Measurements from ENCODE around the gene DCDC2C.

DCDC2C gene

DNA sequence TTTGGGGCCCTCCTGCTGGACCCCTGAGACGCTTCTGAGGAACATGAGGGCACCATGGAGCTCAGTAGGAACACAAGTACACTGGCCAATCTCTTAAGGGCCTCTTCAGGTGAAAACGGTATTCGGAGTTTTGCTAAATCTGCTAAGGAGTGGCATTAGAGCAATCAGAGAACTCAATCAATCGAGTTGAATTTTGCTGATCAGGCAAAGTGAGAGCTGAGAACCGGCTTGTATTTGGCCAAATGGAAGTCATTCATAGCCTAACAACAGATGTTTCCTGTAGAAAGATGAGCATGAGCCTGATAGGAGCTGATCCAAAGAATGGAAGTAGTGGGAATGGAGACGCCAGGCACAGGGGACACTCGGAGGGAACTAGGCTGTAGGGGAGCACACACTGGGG lies 133.7 kb downstream of the DCDC2C start:
- Histone ChIP-seq H3K9ac (ENCODE audit: low read depth, low read length, poor library complexity, severe bottlenecking) (no peak overlapping the region), H3F3A (ENCODE audit: low read depth) (no peaks in the 10 kb centered on the region), H3K4me2 (ENCODE audit: low read depth, low read length, poor library complexity, severe bottlenecking) (no peak overlapping the region), H4K20me1 (ENCODE audit: insufficient read depth, low read length, poor library complexity, severe bottlenecking) (no peaks in the 10 kb centered on the region), H2AFZ (ENCODE audit: low read length) (no peak overlapping the region), H3K4me1 (ENCODE audit: insufficient read depth, low read length, poor library complexity, severe bottlenecking) (no peaks in the 10 kb centered on the region), H3K9me3 (ENCODE audit: insufficient read depth, low read depth, low read length) (no peaks in the 10 kb centered on the region), H3K9me2 (replicated peaks; ENCODE audit: low read depth, low read length) (no peaks in the 10 kb centered on the region), H3K79me2 (ENCODE audit: insufficient read depth, low read length) (no peaks in the 10 kb centered on the region), H3K4me3 (ENCODE audit: low read length, poor library complexity, severe bottlenecking) (no peak overlapping the region), H3K27me3 (ENCODE audit: insufficient read depth, low read length, poor library complexity, severe bottlenecking) (no peaks in the 10 kb centered on the region), H3K36me3 (ENCODE audit: insufficient read depth, low read length) (no peaks in the 10 kb centered on the region)
- no peak for TF ChIP-seq EZH2phosphoT487 (IDR thresholded peaks at IDR 0.05; ENCODE audit: borderline replicate concordance)
- TF ChIP-seq, protein P1, sequence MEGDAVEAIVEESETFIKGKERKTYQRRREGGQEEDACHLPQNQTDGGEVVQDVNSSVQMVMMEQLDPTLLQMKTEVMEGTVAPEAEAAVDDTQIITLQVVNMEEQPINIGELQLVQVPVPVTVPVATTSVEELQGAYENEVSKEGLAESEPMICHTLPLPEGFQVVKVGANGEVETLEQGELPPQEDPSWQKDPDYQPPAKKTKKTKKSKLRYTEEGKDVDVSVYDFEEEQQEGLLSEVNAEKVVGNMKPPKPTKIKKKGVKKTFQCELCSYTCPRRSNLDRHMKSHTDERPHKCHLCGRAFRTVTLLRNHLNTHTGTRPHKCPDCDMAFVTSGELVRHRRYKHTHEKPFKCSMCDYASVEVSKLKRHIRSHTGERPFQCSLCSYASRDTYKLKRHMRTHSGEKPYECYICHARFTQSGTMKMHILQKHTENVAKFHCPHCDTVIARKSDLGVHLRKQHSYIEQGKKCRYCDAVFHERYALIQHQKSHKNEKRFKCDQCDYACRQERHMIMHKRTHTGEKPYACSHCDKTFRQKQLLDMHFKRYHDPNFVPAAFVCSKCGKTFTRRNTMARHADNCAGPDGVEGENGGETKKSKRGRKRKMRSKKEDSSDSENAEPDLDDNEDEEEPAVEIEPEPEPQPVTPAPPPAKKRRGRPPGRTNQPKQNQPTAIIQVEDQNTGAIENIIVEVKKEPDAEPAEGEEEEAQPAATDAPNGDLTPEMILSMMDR (conservative IDR thresholded peaks at IDR 0.05; ENCODE audit: low read length), result no peak

DNA sequence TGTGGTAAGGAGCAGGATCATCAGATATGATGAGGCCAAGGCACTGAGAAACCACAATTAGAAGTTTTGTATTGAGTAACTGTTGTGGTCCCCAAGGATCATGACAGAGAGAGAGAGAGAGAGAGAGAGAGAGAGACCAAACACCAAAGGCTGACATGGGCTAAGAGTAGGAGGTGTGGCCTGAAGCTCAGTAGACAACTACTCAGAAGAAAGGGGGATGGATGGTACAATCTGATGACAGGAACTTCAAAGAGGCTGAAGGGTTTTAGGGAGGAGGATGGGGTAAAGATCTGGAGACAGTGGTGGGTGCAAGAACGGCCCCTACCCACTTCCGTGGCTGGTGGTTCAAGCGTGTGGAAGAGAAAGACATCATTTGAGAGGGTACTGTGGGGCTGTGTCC lies 135.0 kb downstream of the DCDC2C start:
- no peaks in the 10 kb centered on the region for H3K4me1 ChIP-seq (ENCODE audit: insufficient read depth, low read length, poor library complexity, severe bottlenecking)
- H3K36me3 ChIP-seq (ENCODE audit: insufficient read depth, low read length), result no peaks in the 10 kb centered on the region
- H2AFZ ChIP-seq (ENCODE audit: low read length), result no peak overlapping the region
- no peaks in the 10 kb centered on the region for H3F3A ChIP-seq (ENCODE audit: low read depth)
- no peaks in the 10 kb centered on the region for H4K20me1 ChIP-seq (ENCODE audit: insufficient read depth, low read length, poor library complexity, severe bottlenecking)
- no peak overlapping the region for H3K9ac ChIP-seq (ENCODE audit: low read depth, low read length, poor library complexity, severe bottlenecking)
- no peak overlapping the region for H3K4me2 ChIP-seq (ENCODE audit: low read depth, low read length, poor library complexity, severe bottlenecking)
- H3K4me3 ChIP-seq (ENCODE audit: low read length, poor library complexity, severe bottlenecking), result no peak overlapping the region
- H3K79me2 ChIP-seq (ENCODE audit: insufficient read depth, low read length), result no peaks in the 10 kb centered on the region
- no peaks in the 10 kb centered on the region for H3K9me2 ChIP-seq (replicated peaks; ENCODE audit: low read depth, low read length)
- no peak for TF ChIP-seq EZH2phosphoT487 (IDR thresholded peaks at IDR 0.05; ENCODE audit: borderline replicate concordance)
- TF ChIP-seq, protein P1 (conservative IDR thresholded peaks at IDR 0.05; ENCODE audit: low read length), result no peak
- H3K9me3 ChIP-seq (ENCODE audit: insufficient read depth, low read depth, low read length), result no peaks in the 10 kb centered on the region
- no peaks in the 10 kb centered on the region for H3K27me3 ChIP-seq (ENCODE audit: insufficient read depth, low read length, poor library complexity, severe bottlenecking)

- H3K9me2 ChIP-seq (replicated peaks; ENCODE audit: low read depth, low read length), result no peaks in the 10 kb centered on the region
- H4K20me1 ChIP-seq (ENCODE audit: insufficient read depth, low read length, poor library complexity, severe bottlenecking), result no peaks in the 10 kb centered on the region
- no peak overlapping the region for H3K4me3 ChIP-seq (ENCODE audit: low read length, poor library complexity, severe bottlenecking)
- H3K4me2 ChIP-seq (ENCODE audit: low read depth, low read length, poor library complexity, severe bottlenecking), result no peak overlapping the region
- H3F3A ChIP-seq (ENCODE audit: low read depth), result no peaks in the 10 kb centered on the region
- no peak overlapping the region for H2AFZ ChIP-seq (ENCODE audit: low read length)
- TF ChIP-seq, protein P1 (conservative IDR thresholded peaks at IDR 0.05; ENCODE audit: low read length), result no peak
- no peak for TF ChIP-seq EZH2phosphoT487 (IDR thresholded peaks at IDR 0.05; ENCODE audit: borderline replicate concordance)
- no peaks in the 10 kb centered on the region for H3K4me1 ChIP-seq (ENCODE audit: insufficient read depth, low read length, poor library complexity, severe bottlenecking)
- H3K9ac ChIP-seq (ENCODE audit: low read depth, low read length, poor library complexity, severe bottlenecking), result no peak overlapping the region
- no peaks in the 10 kb centered on the region for H3K27me3 ChIP-seq (ENCODE audit: insufficient read depth, low read length, poor library complexity, severe bottlenecking)
- H3K9me3 ChIP-seq (ENCODE audit: insufficient read depth, low read depth, low read length), result no peaks in the 10 kb centered on the region
- H3K36me3 ChIP-seq (ENCODE audit: insufficient read depth, low read length), result no peaks in the 10 kb centered on the region
- H3K79me2 ChIP-seq (ENCODE audit: insufficient read depth, low read length), result no peaks in the 10 kb centered on the region
Measured at GRCh38 chr2:3839476-3839875, 136.1 kb downstream of the DCDC2C start.
